ENCODE results near the gene APLP1.
A peak's percentile ranks its signal among the peaks of the same experiment; 100 is the strongest.
"Not testable (repeated sequence)": the region's sequence is repeated elsewhere in the genome, so short reads cannot be mapped to it uniquely, and the experiment has no call there.

APLP1 gene

DNA sequence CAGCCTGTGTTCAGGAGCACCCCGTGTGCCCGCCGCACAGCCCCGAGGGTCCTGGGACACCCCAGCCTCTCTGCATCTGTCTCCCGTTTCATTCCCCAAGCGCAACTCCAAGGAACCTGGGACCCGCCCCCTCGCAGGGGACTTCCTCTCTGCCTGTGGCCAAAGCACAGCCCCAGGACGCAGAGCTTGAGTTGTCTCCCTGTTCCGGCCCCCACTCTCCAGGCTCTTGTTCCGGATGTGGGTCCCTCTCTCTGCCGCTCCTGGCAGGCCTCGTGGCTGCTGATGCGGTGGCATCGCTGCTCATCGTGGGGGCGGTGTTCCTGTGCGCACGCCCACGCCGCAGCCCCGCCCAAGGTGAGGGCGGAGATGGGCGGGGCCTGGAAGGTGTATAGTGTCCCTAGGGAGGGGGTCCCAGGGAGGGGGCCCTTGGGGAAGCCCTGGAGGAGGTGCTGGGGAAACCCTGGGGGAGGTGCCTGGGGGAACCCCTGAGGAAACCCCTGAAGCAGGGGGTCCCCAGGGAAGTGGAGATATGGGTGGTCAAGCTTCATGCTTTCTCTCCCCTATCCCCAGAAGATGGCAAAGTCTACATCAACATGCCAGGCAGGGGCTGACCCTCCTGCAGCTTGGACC lies 35.3 kb downstream of the APLP1 start:
- FAIRE-seq (no peak), DNase-seq (ENCODE audit: low spot score) (peak; percentile 74)

DNA sequence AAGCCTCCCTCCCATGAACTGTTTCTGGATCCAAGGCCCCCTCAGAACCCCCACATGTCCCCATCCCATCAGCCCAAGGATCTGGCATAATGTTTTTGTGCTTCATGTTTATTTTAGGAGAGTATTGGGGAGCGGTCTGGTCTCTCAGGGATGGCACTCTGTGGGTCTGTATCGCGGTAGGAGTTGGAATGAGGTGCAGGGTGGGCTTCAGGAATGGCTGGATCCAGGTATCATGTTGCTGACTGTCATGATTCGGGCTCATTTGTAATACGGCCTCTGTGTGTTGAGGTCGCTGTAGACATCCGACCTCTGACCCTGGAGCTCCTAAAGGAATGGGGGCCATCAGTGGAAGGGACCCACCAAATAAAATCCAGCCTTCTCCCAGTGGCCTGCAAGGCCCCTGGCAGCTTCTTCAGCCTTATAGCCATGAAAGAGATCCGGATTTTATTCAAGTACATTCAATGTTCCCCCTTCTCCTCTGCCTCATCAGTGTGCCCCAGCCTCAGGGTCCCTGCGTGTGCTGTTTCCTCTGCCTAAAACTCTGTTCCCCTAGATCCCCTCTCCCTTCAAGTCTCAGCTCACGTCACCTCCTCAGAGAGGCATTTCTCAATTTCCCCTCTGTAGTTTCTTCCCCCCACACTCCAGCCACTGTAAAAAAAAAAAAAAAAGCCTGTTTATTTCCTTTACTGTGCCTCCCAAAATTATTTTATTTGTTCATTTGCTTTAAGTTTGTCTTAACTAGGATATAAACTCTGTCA lies 36.1 kb downstream of the APLP1 start:
- FAIRE-seq (no peak), DNase-seq (ENCODE audit: low spot score) (no peak)

DNA sequence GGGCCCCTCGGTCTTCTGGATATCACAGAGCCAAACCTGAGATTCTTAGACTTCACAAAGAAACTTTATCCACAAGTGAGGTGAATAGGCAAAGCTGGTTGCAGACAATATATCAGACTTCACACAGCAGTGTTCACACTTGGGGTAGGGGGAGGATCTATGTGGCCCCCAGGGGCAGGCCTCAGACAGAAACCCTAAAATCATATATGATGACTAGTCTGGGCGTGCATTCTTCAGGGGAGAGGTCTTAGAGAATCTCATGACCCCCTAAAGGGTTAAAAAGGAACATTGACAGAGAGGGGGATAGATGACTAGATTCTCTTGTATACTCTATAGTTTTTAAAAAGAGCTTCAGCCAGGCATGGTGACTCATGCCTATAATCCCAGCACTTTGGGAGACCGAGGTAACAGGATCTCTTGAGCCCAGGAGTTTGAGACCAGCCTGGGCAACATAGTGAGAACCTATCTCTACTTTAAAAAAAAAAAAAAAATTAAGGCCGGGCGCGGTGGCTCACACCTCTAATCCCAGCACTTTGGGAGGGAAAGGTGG lies 36.9 kb downstream of the APLP1 start:
- no peak for DNase-seq (ENCODE audit: low spot score)

GRCh38 chr19:35907377-35907745 lies 39.0 kb downstream of the APLP1 start:
- DNase-seq (ENCODE audit: low spot score), result no peak
- FAIRE-seq, result no peak

More for the DNA sequence above, 36.9 kb downstream of the APLP1 start:
- FAIRE-seq, result no peak

DNA sequence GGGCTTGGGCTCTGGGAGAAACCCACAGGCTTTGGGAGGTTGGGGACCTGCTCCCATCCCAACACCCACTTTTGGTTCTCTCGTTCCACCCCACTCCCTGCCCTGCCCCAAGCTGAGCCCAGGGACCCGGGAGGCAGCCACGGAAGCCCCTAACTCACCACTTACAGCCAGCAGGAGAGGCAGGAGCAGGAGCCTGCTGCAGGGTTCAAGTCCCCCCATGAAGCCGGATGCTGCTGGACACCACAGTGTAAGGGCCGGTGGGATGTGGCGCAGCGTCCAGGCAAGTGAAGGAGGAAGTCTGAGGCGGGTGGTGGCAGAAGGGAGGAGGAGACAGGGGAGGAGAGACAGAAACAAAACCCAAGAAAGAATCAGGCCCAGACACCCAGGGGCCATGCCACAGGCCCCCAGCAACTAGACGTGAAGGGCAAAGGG lies 39.7 kb downstream of the APLP1 start, which contains the start of gene TYROBP:
Gene TYROBP (minus strand): TSS at position 286 of the 432 bp plus-strand sequence. CDS start 67 bp downstream, at position 219.
- no peak for FAIRE-seq
- DNase-seq (ENCODE audit: low spot score), result no peak

GRCh38 chr19:35908973-35909683 lies 40.8 kb downstream of the APLP1 start:
- DNase-seq (ENCODE audit: low spot score) (no peak), FAIRE-seq (no peak)

DNA sequence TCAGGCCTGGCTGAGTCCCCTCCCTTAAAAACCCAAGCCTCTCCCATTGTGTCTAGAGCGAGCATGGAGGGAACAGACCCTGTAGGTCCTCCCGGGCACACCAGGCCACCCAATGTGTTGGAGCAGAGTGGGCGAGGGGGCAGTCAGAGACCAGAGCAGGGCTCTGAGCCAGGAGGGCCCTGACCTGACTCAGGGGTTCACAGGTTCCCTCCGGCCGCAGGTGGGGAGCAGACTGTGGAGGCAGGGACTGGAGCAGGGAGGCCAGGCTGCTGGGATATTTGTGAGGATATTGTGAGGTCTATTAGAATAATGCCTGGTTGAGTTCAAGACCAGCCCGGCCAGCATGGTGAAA lies 41.3 kb downstream of the APLP1 start:
- FAIRE-seq (no peak), DNase-seq (ENCODE audit: low spot score) (no peak)

DNA sequence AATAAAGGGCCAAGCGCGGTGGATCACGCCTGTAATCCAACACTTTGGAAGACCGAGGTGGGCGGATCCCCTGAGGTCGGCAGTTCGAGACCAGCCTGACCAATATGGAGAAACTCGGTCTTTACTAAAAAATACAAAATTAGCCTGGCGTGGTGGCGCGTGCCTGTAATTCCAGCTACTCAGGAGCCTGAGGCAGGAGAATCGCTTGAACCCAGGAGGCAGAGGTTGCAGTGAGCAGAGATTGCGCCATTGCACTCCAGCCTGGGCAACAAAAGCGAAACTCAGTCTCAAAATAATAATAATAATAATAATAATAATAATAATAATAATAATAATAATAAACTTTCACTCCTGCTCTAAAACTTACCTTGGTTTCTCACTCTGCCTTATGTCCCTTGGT lies 42.0 kb downstream of the APLP1 start:
- FAIRE-seq; DNase-seq (ENCODE audit: low spot score): not testable (repeated sequence)

GRCh38 chr19:35911173-35911572 lies 42.8 kb downstream of the APLP1 start:
- DNase-seq (ENCODE audit: low spot score) (no peak), FAIRE-seq (no peak)

DNA sequence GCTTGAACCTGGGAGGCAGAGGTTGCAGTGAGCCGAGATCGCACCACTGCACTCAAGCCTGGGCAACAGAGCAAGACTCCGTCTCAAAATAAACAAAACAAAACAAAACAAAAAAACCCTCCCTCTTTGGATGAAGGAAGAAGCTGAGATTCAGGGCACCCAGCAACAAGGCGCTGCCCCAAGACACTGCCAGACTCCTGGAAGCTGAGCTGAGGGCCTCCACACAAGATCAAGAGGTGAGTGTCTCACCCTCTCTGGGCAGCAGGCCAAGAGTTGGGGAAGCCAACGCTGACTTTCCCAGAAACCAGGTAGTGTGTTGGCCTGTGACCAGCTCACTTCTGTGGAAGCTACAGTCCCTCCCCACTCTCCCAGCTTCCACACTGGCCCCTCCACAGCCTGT lies 43.4 kb downstream of the APLP1 start:
- DNase-seq (ENCODE audit: low spot score), result peak; percentile 80
- no peak for FAIRE-seq

DNA sequence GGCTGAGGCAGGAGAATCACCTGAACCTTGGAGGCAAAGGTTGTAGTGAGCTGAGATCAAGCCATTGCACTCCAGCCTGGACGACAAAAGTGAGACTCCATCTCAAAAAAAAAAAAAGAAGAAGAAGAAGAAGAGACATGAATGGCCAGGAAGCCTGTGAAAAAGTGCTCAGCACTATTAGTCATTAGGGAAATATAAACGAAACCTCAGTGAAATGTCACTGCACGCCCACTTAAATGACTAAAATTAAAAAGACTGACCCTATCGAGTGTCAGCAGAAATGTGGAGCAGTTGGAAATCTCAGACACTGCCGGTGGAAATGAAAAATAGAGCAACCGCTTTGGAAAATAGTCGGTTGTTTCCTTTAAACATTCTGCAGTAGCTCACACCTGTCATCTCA lies 45.2 kb downstream of the APLP1 start:
- no peak for DNase-seq (ENCODE audit: low spot score)
- FAIRE-seq, result no peak

DNA sequence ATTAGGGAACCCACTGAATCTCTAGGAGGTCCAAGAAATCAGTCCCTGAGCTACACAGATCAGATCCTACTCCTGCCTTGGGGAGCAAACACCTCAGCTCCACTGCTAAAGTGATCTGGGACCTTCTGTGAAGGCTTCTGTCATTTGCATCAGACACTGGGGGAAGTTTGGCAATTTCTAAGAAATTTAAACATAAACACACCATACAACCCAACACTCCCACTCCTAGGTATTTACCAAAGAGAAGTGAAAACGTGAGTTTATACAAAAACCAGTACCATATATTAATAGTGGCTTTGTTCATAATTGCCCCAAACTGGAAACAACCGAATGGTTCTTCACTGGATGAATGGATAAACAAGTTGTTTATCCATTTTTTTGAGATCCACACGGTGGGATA lies 47.1 kb downstream of the APLP1 start:
- no peak for DNase-seq (ENCODE audit: low spot score)

DNA sequence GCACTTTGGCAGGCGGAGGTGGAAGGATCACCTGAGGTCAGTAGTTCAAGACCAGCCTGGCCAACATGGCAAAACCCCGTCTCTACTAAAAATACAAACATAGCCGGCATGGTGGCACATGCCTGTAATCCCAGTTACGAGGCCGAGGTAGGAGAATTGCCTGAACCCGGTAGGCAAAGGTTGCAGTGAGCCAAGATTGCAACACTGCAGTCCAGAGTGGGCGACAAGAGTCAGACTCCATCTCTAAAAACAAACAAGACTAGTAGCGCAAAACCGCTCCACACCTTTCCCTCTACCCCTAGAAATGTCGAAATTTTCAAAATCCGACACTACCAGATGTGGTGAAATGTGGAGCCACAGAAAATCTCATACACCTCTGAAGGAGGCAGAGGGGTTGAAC lies 50.9 kb downstream of the APLP1 start:
- DNase-seq (ENCODE audit: low spot score) (no peak), FAIRE-seq (no peak)

More for the DNA sequence above, 47.1 kb downstream of the APLP1 start:
- no peak for FAIRE-seq

DNA sequence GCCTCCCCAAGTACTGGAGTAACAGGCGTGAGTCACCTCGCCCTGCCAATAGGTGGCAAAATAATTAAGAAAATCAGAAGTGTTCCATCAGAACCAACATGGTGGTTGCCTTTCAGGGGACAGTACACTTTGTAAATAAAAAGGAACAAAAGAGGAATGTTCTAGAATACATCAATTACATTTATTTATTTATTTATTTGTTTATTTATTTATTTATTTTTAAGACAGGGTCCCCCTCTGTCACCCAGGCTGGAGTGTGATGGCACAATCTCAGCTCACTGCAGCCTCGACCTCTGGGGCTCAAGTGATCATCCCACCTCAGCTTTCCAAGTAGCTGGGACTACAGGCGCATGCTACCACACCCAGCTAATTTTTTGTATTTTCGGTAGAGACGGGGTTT lies 52.6 kb downstream of the APLP1 start:
- FAIRE-seq (no peak), DNase-seq (ENCODE audit: low spot score) (no peak)

GRCh38 chr19:35925501-35925900 lies 57.1 kb downstream of the APLP1 start:
- FAIRE-seq (no peak), DNase-seq (ENCODE audit: low spot score) (no peak)

DNA sequence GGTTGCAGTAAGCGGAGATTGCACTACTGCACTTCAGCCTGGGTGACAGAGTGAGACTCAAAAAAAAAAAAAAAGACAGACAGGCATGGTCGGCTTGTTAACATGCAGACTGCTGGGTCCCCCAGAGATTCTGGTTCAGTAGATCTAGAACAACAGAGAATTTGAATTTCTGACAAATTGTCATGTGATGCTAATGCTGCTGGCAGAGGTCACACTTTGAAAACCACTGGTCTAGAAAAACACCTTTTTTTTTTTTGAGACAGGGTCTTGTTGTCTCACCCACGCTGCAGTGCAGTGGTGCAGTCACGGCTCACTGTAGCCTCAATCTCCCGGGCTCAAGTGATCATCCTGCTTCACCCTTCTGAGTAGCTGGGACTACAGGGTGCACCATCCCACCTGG lies 60.1 kb downstream of the APLP1 start:
- FAIRE-seq, result no peak
- DNase-seq (ENCODE audit: low spot score), result no peak

All from urothelium cell line (cell line).